Measurements from ENCODE around the gene RAB23. TPM values are rescaled to one million over a fixed set of nuclear protein-coding genes. Genes with fewer than 3 reads are reported as not detected.
A peak's percentile ranks its signal among the peaks of the same experiment; 100 is the strongest.

Gene RAB23
- total RNA-seq, 1 donor from 2014 or later = 56.1 TPM

DNA sequence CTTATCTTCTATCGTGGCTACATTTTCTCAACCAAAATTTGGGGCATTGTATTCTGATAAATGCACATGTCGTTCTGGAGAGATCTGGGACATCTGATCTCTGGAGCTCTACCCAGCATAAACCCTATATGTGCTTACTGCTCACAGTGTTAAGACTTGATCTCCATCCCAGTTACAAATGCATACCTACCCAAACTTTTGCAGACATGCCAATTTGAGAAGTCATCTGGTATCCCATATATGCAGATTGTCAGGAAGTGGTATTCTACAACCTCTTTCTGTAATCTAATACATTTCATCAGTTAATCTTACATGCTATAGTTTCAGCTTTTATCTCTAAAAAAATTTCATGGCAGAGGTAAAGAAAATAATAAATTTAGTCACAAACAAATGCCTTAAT lies 38.8 kb downstream of the RAB23 start:
- no peak for DNase-seq (ENCODE audit: low read depth)

DNA sequence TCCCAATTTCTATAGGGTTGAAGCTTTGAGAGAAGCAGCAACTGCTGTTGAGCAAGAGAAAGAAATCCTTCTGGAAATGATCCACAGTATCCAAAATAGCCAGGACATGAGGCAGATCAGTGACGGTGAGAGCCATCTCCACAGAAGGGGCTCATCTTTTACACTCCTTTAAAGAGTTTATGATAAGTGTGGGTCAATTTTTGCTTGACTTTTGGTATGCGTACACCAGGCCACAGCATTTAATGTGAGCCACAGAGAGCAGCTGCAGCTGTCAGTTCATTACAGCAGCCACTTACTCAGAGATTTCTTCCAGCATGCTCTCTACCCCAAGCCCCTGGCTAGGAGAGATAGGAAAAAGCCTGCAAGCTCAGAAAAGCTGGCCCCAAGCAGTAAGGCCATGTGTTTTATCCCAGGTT lies 40.1 kb downstream of the RAB23 start:
- DNase-seq (ENCODE audit: low read depth) = peak; percentile 91

DNA sequence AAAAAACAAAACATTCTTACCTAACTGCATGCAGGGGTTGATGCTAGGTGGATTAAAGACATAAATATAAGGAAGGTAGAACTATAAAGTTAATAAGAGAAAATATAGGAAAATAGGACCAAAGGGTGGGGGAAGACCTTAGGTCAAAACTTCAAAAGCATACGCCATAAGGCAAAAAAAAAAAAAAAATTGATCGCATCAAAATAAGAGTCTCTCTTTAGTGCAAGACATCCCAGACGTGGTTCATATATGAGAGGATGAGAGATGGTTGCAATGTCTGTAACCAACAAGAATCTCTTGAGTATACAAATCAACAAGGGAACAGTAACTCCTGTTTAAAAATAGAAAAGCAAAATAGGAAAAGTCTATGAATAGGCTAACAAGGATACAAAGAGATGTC lies 41.5 kb downstream of the RAB23 start:
- DNase-seq (ENCODE audit: low read depth) = no peak

DNA sequence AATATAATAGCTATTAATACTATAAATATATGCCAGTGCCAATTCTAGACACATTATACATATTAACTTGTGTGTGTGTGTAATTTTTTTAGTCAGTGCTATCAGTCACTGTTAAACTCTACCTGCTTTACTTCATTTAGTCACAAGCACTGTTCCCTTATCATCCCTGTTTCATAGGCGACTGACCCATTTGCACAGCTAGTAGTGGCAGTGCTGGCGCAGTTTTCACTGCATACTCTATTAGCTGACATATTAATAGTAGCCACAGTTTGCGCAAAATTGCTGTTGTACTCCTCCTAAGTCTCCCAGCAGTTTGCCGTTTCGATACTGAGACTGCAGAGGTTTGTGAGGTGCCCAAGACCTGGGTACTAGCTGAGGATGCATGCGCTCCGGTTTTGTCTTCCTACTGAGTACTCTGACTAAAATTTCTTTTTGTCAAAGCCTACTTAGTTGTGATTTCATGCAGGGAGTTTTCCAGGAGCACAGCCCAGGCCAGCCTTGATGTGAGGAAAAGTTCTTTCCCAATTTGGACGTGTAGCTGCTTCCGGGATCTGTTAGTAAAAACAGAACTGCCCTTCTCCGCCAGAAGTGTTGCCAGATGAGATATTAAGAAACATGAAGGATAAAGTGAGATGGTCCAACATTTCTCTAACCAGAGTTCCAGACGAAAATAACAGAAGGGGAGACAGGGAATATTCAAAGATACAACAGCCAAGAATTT lies 44.4 kb downstream of the RAB23 start:
- DNase-seq (ENCODE audit: low read depth) = peak; percentile 36

GRCh38 chr6:57174511-57174907 lies 47.6 kb downstream of the RAB23 start:
- DNase-seq (ENCODE audit: low read depth) = no peak

DNA sequence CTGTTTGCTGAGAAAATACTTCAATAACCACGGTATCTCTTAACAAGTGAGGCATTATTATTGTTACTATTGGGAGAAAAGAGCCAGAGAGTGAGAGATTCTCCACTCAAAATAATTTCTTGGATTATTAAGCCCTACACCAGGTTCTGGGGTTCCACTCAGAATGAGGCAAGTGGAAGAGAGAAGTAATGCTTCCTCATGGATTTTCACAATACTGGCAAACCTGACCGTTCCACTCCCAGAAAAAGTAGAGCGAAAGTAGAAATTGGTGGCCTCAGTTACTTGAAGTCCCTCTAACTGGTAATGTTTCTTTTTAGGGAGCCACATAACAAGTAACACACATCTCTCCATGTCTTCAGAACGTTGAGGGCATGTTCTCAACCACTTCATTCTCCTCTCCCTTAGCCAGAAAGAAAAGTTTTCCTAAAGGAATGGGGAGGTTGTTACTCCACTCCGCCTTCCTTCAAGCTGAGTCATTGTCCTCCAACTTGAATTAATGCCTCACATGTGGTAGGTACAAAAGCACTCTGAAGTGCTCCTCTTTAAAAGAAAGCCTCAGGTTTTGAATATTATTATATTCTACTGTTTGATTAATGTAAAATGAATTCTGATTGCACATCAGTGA lies 48.1 kb downstream of the RAB23 start:
- DNase-seq (ENCODE audit: low read depth) = peak; percentile 74

GRCh38 chr6:57173056-57173885 lies 48.8 kb downstream of the RAB23 start:
- peak; percentile 53 for DNase-seq (ENCODE audit: low read depth)

DNA sequence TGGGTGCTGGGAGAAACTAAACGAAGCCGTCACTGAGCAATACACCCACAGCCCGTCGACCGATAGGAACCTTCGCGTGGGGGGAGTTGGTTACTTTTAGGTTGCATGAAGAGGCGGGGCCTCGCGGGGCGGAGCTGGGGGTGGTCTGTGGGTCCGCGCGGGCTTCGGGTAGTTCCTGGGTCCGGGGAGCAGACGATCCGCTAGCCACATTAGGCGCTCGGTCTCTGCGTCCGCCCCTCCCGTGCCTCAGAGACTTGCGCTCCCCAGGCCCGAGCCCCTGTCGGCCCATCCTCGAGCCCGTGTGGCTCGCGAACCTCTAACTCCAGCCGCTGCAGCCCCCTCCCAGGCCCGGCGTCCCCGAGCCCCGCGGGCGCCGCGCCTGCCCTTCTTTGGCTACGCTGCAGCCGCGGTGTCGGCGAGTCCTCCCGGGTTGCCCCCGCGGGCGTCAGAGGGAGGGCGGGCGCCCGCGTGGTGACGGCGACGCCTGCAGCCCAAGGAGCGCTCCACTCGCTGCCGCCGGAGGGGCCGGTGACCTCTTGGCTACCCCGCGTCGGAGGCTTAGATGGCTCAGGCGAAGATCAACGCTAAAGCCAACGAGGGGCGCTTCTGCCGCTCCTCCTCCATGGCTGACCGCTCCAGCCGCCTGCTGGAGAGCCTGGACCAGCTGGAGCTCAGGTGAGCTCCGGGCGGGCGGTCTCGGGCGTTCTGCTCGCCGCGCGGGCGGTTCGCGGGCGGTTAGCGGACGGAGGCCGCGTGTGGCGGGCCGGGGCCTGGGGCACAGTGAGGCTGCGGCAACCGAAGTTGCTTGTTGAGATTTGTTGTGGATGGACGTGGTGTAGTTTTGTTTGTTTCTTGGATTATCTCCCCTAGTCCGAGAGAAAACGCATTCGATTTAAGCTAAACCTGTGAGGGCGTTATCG lies 49.7 kb downstream of the RAB23 start, which contains the start of gene BAG2:
TSS of gene BAG2 (plus strand) at position 191 of the 920 bp plus-strand sequence. CDS start at position 563, 372 bp downstream.
- DNase-seq (ENCODE audit: low read depth) = peak; percentile 95

GRCh38 chr6:57165080-57165479 lies 57.0 kb downstream of the RAB23 start:
- no peak for DNase-seq (ENCODE audit: low read depth)

- DNase-seq (ENCODE audit: low read depth) = no peak
These were observed 58.2 kb downstream of the RAB23 start for GRCh38 chr6:57163956-57164355.

DNA sequence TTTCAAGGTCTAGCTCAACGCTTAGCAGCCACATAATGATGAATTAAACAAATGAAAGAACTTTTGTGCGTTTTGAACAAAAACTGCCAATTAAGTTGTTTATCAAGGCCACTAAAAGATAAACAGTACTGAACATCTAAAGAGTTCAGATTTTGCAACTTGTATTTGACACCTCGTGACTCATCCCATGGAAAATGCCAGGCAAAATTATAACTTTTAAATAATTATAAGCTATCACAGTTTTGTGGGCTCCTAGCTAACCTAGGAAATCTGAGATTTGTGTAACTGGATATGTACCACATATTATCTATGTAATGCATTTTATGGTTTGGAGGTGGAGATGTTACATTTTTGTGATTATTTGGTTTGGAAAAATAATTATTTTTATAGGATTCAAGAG lies 59.6 kb downstream of the RAB23 start:
- DNase-seq (ENCODE audit: low read depth) = no peak

DNA sequence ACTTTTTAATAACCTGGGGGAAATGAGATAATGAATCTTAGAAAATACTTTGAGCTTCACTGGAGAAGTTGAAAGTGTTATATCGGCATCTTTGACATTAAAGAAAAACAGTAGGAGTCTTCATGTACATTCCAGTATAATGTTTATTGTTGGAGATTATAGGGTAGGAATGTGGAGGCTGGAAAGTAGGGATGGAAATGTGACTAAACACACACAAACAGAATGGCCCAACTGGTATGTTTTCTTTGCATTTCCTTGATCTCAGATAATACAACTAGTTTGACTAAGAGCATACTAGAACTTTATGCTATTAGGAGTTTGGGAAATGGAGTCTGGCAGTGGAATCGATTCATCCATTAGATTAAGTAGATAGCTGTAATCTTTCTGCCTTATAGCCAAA lies 60.1 kb downstream of the RAB23 start:
- no peak for DNase-seq (ENCODE audit: low read depth)

DNA sequence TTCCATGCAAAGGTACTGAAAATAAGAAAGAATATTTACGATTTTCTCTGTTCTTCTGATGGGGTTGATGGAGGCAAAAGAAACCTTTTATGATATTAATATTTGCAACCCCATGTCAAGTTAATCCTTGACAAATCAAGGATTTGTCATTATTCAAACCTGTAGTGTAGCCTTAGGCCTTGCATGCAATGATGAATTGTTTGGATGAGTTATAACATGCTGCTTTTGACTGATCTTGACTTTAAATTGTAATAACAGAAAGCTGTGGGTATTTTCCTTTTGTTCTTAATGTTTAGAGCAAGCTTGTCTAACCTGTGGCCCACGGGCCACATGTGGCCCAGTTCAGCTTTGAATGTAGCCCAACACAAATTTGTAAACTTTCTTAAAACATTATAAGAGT lies 63.0 kb downstream of the RAB23 start:
- no peak for DNase-seq (ENCODE audit: low read depth)

DNA sequence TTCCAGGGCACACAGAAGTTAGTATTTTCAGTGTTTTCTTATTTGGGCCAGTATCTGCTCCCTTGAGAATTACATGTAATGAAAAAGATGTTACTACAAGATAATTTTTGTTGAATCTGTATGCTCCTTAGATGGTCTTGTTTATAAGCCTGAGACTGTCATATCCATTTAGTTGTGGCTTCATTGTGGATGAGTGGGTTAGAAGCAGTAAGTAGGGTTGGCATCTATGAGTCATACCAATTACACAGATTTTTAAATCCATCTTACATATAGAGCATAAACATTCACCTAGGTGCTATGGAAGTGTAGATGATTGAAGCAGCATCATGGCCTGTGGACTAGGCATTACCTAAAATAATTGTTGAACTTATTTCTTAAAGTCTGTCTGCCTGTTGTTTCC lies 63.4 kb downstream of the RAB23 start:
- no peak for DNase-seq (ENCODE audit: low read depth)

GRCh38 chr6:57147955-57148858 lies 73.9 kb downstream of the RAB23 start:
- no peak for DNase-seq (ENCODE audit: low read depth)

GRCh38 chr6:57147401-57147800 lies 74.7 kb downstream of the RAB23 start:
- no peak for DNase-seq (ENCODE audit: low read depth)

DNA sequence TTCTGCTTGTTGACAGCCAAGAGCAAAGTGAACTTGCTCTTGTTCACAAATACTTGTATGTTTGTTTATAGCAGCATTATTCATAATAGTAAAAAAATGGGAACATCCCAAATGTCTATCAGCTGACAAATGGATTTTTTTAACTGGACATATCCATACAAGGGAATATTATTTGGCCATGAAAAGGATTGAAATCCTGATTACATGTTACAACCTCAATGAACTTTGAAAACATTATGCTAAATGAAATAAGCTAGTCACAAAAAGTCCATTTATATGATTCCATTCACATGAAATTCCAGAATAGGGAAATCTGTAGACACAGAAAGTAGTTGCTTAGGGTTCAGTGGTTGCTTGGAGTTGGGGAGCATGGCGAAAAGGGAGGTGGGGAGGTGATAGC lies 78.4 kb downstream of the RAB23 start:
- DNase-seq (ENCODE audit: low read depth) = no peak

GRCh38 chr6:57142178-57142525 lies 80.0 kb downstream of the RAB23 start:
- no peak for DNase-seq (ENCODE audit: low read depth)

- no peak for DNase-seq (ENCODE audit: low read depth)
These were observed 80.5 kb downstream of the RAB23 start for GRCh38 chr6:57141451-57142177.

Data from myocyte (in vitro differentiated cells).